GM19238 (cell line): Measurements from ENCODE around the gene OSCP1.

Experiments used
- DNase-seq: peaks from one replicate; pipeline ENCODE4 v3.0.0; 2011; ENCODE audit warnings: low spot score; ENCODE audit not compliant: insufficient read length

Gene OSCP1

GRCh38 chr1:36447450-36447849 lies 2.8 kb downstream of the OSCP1 start:
- DNase-seq, result no peak

GRCh38 chr1:36446746-36447145 lies 3.5 kb downstream of the OSCP1 start:
- no peak for DNase-seq

GRCh38 chr1:36446271-36446670 lies 4.0 kb downstream of the OSCP1 start:
- DNase-seq, result no peak

- no peak for DNase-seq
Observed at GRCh38 chr1:36443297-36443696, 7.0 kb downstream of the OSCP1 start.

- DNase-seq, result no peak
Observed at GRCh38 chr1:36442337-36442736, 7.9 kb downstream of the OSCP1 start.

GRCh38 chr1:36440646-36441045 lies 9.6 kb downstream of the OSCP1 start:
- no peak for DNase-seq

GRCh38 chr1:36440044-36440443 lies 10.2 kb downstream of the OSCP1 start:
- DNase-seq, result no peak

- DNase-seq, result no peak
Observed at GRCh38 chr1:36438715-36439114, 11.5 kb downstream of the OSCP1 start.

GRCh38 chr1:36436821-36437220 lies 13.4 kb downstream of the OSCP1 start:
- no peak for DNase-seq

- no peak for DNase-seq
Observed at GRCh38 chr1:36433102-36433501, 17.1 kb downstream of the OSCP1 start.

GRCh38 chr1:36432616-36433015 lies 17.6 kb downstream of the OSCP1 start:
- DNase-seq, result no peak

GRCh38 chr1:36425791-36426190 lies 24.5 kb downstream of the OSCP1 start:
- DNase-seq, result no peak

- DNase-seq, result no peak
Observed at GRCh38 chr1:36421649-36422048, 28.6 kb downstream of the OSCP1 start.

- peak; percentile 69 for DNase-seq
Observed at GRCh38 chr1:36420836-36421317, 29.4 kb downstream of the OSCP1 start.

GRCh38 chr1:36420409-36420808 lies 29.8 kb downstream of the OSCP1 start:
- no peak for DNase-seq

GRCh38 chr1:36419569-36419968 lies 30.7 kb downstream of the OSCP1 start:
- DNase-seq, result no peak

GRCh38 chr1:36419140-36419539 lies 31.1 kb downstream of the OSCP1 start:
- DNase-seq, result no peak

- no peak for DNase-seq
Observed at GRCh38 chr1:36417931-36418330, 32.3 kb downstream of the OSCP1 start.

GRCh38 chr1:36415661-36416326 lies 34.5 kb downstream of the OSCP1 start:
- DNase-seq, result no peak

- no peak for DNase-seq
Observed at GRCh38 chr1:36414384-36414783, 35.9 kb downstream of the OSCP1 start.

GRCh38 chr1:36411674-36412648 lies 38.3 kb downstream of the OSCP1 start:
- no peak for DNase-seq

- no peak for DNase-seq
Observed at GRCh38 chr1:36408479-36408878, 41.8 kb downstream of the OSCP1 start.
